K562 (cell line): ENCODE data around the gene CENPO. TPM values are rescaled to one million over a fixed set of nuclear protein-coding genes. Genes with fewer than 3 reads are reported as not detected.

Experiments
- BRF2 ChIP-seq: IDR thresholded peaks from 3 replicates; pipeline ENCODE4 v1.6.1; 2011; ENCODE audit warnings: borderline replicate concordance, mild to moderate bottlenecking; ENCODE audit not compliant: insufficient read length, insufficient read depth
- C11orf30 ChIP-seq: fragments of 450-650 bp; IDR thresholded peaks from 2 replicates; pipeline ENCODE4 v1.6.1; 2016; ENCODE audit warnings: low read depth, mild to moderate bottlenecking
- E2F5 ChIP-seq: sonication (generic); formaldehyde crosslinking; IDR thresholded peaks from 2 replicates; pipeline ENCODE4 v1.8.0; 2022; ENCODE audit warnings: mild to moderate bottlenecking, missing genetic modification reagents
- ELK3 ChIP-seq: fragments of 450-650 bp; formaldehyde crosslinking; IDR thresholded peaks from 2 replicates; pipeline ENCODE4 v1.4.0; 2020; ENCODE audit warnings: mild to moderate bottlenecking
- GTF2B ChIP-seq: IDR thresholded peaks from 2 replicates; pipeline ENCODE4 v1.6.1; 2011; ENCODE audit not compliant: insufficient read length; ENCODE audit errors: extremely low read depth
- HINFP ChIP-seq: fragments of 450-650 bp; conservative IDR thresholded peaks from 2 replicates; pipeline ENCODE4 v1.6.1; 2016; ENCODE audit warnings: missing genetic modification characterization, low read depth, mild to moderate bottlenecking, control low read depth, missing compliant biosample characterization
- HNRNPUL1 ChIP-seq: fragments of 200-400 bp; formaldehyde crosslinking; IDR thresholded peaks from 2 replicates; pipeline ENCODE4 v1.6.1; 2017; ENCODE audit warnings: low read length
- KDM4B ChIP-seq, 2 experiments: fragments of 450-650 bp in 1 of 2; sonication (generic) in 1 of 2; IDR thresholded peaks; 2 replicates each; pipeline ENCODE4 v1.6.1; 2016 to 2017; ENCODE audit warnings: borderline replicate concordance in 2 of 2, antibody characterized with exemption in 1 of 2, low read depth in 1 of 2, mild to moderate bottlenecking in 1 of 2
- LEF1 ChIP-seq: fragments of 450-650 bp; IDR thresholded peaks from 2 replicates; pipeline ENCODE4 v1.6.1; 2016; ENCODE audit warnings: mild to moderate bottlenecking
- polyA plus RNA-seq, 8 experiments: library from polyadenylated mRNA; depleted of rRNA in 4 of 8; stranded (reverse) in 5 of 8; unstranded in 3 of 8; fragments of >200 nt; fragmentation: Nextera tagmentation in 2 of 8; fragmentation: Illumina TruSeq in 1 of 8; extraction: Ambion mirVana in 2 of 8; extraction: Trizol in 1 of 8; gene quantifications; 2 replicates each; pipeline versions ENCODE4 v1.2.1 to v1.2.3, GENCODE V29; 2011 to 2014; ENCODE audit warnings: inconsistent platforms in 1 of 8, missing spikeins in 1 of 8
- total RNA-seq, 7 experiments: library from RNA; depleted of rRNA in 6 of 7; stranded (reverse); fragments of >200 nt in 6 of 7; fragmentation: Illumina TruSeq in 2 of 7; extraction: Trizol in 2 of 7; gene quantifications; 2 replicates each; pipeline versions ENCODE4 v1.2.1 to v1.2.3, GENCODE V29; 2011 to 2021; ENCODE audit warnings: low replicate concordance in 1 of 7

The CENPO gene
- total and polyA plus RNA-seq, 9 of the 15 experiments (the other 6 are each of a cell fraction or from before 2014, with no cell fraction given), result 30.6 to 59.4 (median 38.9) TPM

GRCh38 chr2:24852026-24852425 lies 58.8 kb downstream of the CENPO start (continued):
- no peak for TF ChIP-seq GTF2B
- no peak for TF ChIP-seq HINFP (tag)
- TF ChIP-seq HNRNPUL1, result no peak
- no peak for TF ChIP-seq LEF1
- TF ChIP-seq ELK3 (CRISPR knock-in tag), result no peak
- no peak for TF ChIP-seq KDM4B (IDR thresholded peaks at IDR 0.05; ENCODE audit: borderline replicate concordance in 2 of 2, low read depth in 1 of 2)
- TF ChIP-seq C11orf30, result no peak
- no peak for TF ChIP-seq BRF2
- no peak for TF ChIP-seq E2F5 (CRISPR knock-in tag)
